Activated CD4-positive, alpha-beta T cell treated with anti-CD3 and anti-CD28 coated beads for 4 hours (primary cell): ENCODE results near the gene DGKG.
A peak's percentile ranks its signal among the peaks of the same experiment; 100 is the strongest.

Experiments
- DNase-seq, 2 donors: peaks; one replicate each; pipeline ENCODE4 v3.0.0-alpha.2; 2020

DGKG gene

GRCh38 chr3:186132487-186132886, 229.5 kb downstream of the DGKG start:
- no peak for DNase-seq

- DNase-seq = no peak
These were observed 232.8 kb downstream of the DGKG start for GRCh38 chr3:186129206-186129605.

- no peak for DNase-seq
These were observed 233.9 kb downstream of the DGKG start for GRCh38 chr3:186128158-186128557.

- DNase-seq = no peak
These were observed 234.6 kb downstream of the DGKG start for GRCh38 chr3:186127463-186127862.

- DNase-seq = no peak
These were observed 236.9 kb downstream of the DGKG start for GRCh38 chr3:186125118-186125517.

GRCh38 chr3:186124592-186124991, 237.4 kb downstream of the DGKG start:
- no peak for DNase-seq

- no peak for DNase-seq
These were observed 239.0 kb downstream of the DGKG start for GRCh38 chr3:186123012-186123411.

GRCh38 chr3:186121968-186122367, 240.1 kb downstream of the DGKG start:
- DNase-seq = no peak

- DNase-seq = no peak
These were observed 240.8 kb downstream of the DGKG start for GRCh38 chr3:186121278-186121677.

GRCh38 chr3:186119499-186119898, 242.5 kb downstream of the DGKG start:
- no peak for DNase-seq

- DNase-seq = no peak
These were observed 243.3 kb downstream of the DGKG start for GRCh38 chr3:186118692-186119091.

- DNase-seq = no peak
These were observed 244.4 kb downstream of the DGKG start for GRCh38 chr3:186117521-186118134.

- DNase-seq = no peak
These were observed 246.6 kb downstream of the DGKG start for GRCh38 chr3:186115239-186115996.

- no peak for DNase-seq
These were observed 250.8 kb downstream of the DGKG start for GRCh38 chr3:186110975-186111974.

GRCh38 chr3:186109897-186110803, 251.9 kb downstream of the DGKG start:
- no peak for DNase-seq

GRCh38 chr3:186108941-186109865, 252.8 kb downstream of the DGKG start, which contains the start of gene ETV5:
Gene ETV5 (minus strand): TSS chr3:186109089. CDS start chr3:186105868, 3,221 bp downstream.
- DNase-seq = peak; percentile 80

- DNase-seq = no peak
These were observed 253.7 kb downstream of the DGKG start for GRCh38 chr3:186108106-186108940.

GRCh38 chr3:186107215-186108105, 254.6 kb downstream of the DGKG start:
- peak; percentile 19 to 22 for DNase-seq

GRCh38 chr3:186105543-186105942, 256.5 kb downstream of the DGKG start:
- DNase-seq = no peak
